Measurements from ENCODE around the gene RSPO3. TPM values are rescaled to one million over a fixed set of nuclear protein-coding genes. Genes with fewer than 3 reads are reported as not detected.

The RSPO3 gene
- polyA plus RNA-seq, 1 donor, result 4.8 TPM

- Histone ChIP-seq H3K36me3 (ENCODE audit: control insufficient read depth, insufficient read depth, low read length) (no peaks in the 10 kb centered on the region), H3K9me3 (ENCODE audit: control insufficient read depth, low read depth, low read length) (no peaks in the 10 kb centered on the region), H3K27me3 (ENCODE audit: control insufficient read depth, insufficient read depth, low read length) (peaks cover 3% of the 10 kb centered on the region), H3K27ac (ENCODE audit: low read length) (no peak overlapping the region), H3K4me1 (ENCODE audit: control insufficient read depth, insufficient read depth, low read length) (no peaks in the 10 kb centered on the region), H3K4me3 (ENCODE audit: low read length) (no peak overlapping the region)
- no peak for DNase-seq
These were observed 10.6 kb upstream of the RSPO3 start for GRCh38 chr6:127107916-127108315.

- Histone ChIP-seq H3K27me3 (ENCODE audit: control insufficient read depth, insufficient read depth, low read length) (peaks cover 10% of the 10 kb centered on the region), H3K36me3 (ENCODE audit: control insufficient read depth, insufficient read depth, low read length) (no peaks in the 10 kb centered on the region), H3K9me3 (ENCODE audit: control insufficient read depth, low read depth, low read length) (no peaks in the 10 kb centered on the region), H3K27ac (ENCODE audit: low read length) (no peak overlapping the region), H3K4me3 (ENCODE audit: low read length) (no peak overlapping the region), H3K4me1 (ENCODE audit: control insufficient read depth, insufficient read depth, low read length) (no peaks in the 10 kb centered on the region)
- no peak for DNase-seq
- 100% methylated on average over 1 of the region's 3 CpGs for WGBS (ENCODE audit: insufficient coverage, low lambda C conversion rate)
These were observed 7.8 kb upstream of the RSPO3 start for GRCh38 chr6:127110712-127111111.

- Histone ChIP-seq H3K27me3 (ENCODE audit: control insufficient read depth, insufficient read depth, low read length) (peaks cover 15% of the 10 kb centered on the region), H3K36me3 (ENCODE audit: control insufficient read depth, insufficient read depth, low read length) (no peaks in the 10 kb centered on the region), H3K4me3 (ENCODE audit: low read length) (no peak overlapping the region), H3K9me3 (ENCODE audit: control insufficient read depth, low read depth, low read length) (no peaks in the 10 kb centered on the region), H3K27ac (ENCODE audit: low read length) (no peak overlapping the region), H3K4me1 (ENCODE audit: control insufficient read depth, insufficient read depth, low read length) (no peaks in the 10 kb centered on the region)
- no CpG with 5 or more reads among the region's 4 CpGs for WGBS (ENCODE audit: insufficient coverage, low lambda C conversion rate)
- no peak for DNase-seq
These were observed 6.9 kb upstream of the RSPO3 start for GRCh38 chr6:127111526-127111925.

- Histone ChIP-seq H3K9me3 (ENCODE audit: control insufficient read depth, low read depth, low read length) (peaks cover 1% of the 10 kb centered on the region), H3K27me3 (ENCODE audit: control insufficient read depth, insufficient read depth, low read length) (peaks cover 32% of the 10 kb centered on the region), H3K36me3 (ENCODE audit: control insufficient read depth, insufficient read depth, low read length) (no peaks in the 10 kb centered on the region), H3K4me3 (ENCODE audit: low read length) (no peak overlapping the region), H3K27ac (ENCODE audit: low read length) (no peak overlapping the region), H3K4me1 (ENCODE audit: control insufficient read depth, insufficient read depth, low read length) (peaks cover 3% of the 10 kb centered on the region)
- WGBS (ENCODE audit: insufficient coverage, low lambda C conversion rate), result no CpG with 5 or more reads among the region's 1 CpG
- DNase-seq, result no peak
These were observed 4.2 kb upstream of the RSPO3 start for GRCh38 chr6:127114214-127114760.

- H3K9me3 ChIP-seq (ENCODE audit: control insufficient read depth, low read depth, low read length), result peaks cover 5% of the 10 kb centered on the region
- no CpG with 5 or more reads among the region's 2 CpGs for WGBS (ENCODE audit: insufficient coverage, low lambda C conversion rate)
- DNase-seq, result no peak
- peaks cover 41% of the 10 kb centered on the region for H3K27me3 ChIP-seq (ENCODE audit: control insufficient read depth, insufficient read depth, low read length)
- no peak overlapping the region for H3K27ac ChIP-seq (ENCODE audit: low read length)
- H3K36me3 ChIP-seq (ENCODE audit: control insufficient read depth, insufficient read depth, low read length), result no peaks in the 10 kb centered on the region
- H3K4me1 ChIP-seq (ENCODE audit: control insufficient read depth, insufficient read depth, low read length), result peaks cover 7% of the 10 kb centered on the region
- H3K4me3 ChIP-seq (ENCODE audit: low read length), result no peak overlapping the region
These were observed 3.3 kb upstream of the RSPO3 start for GRCh38 chr6:127115084-127115655.

GRCh38 chr6:127115746-127116145, 2.7 kb upstream of the RSPO3 start:
- H3K9me3 ChIP-seq (ENCODE audit: control insufficient read depth, low read depth, low read length), result peaks cover 8% of the 10 kb centered on the region
- no peak overlapping the region for H3K27ac ChIP-seq (ENCODE audit: low read length)
- no peak overlapping the region for H3K4me3 ChIP-seq (ENCODE audit: low read length)
- H3K27me3 ChIP-seq (ENCODE audit: control insufficient read depth, insufficient read depth, low read length), result peaks cover 47% of the 10 kb centered on the region
- peaks cover 7% of the 10 kb centered on the region for H3K4me1 ChIP-seq (ENCODE audit: control insufficient read depth, insufficient read depth, low read length)
- DNase-seq, result no peak
- 17% methylated on average over 1 of the region's 3 CpGs for WGBS (ENCODE audit: insufficient coverage, low lambda C conversion rate)
- H3K36me3 ChIP-seq (ENCODE audit: control insufficient read depth, insufficient read depth, low read length), result no peaks in the 10 kb centered on the region

GRCh38 chr6:127117979-127118297, 533 bp upstream of the RSPO3 start:
- DNase-seq, result no peak
- peaks cover 7% of the 10 kb centered on the region for H3K4me1 ChIP-seq (ENCODE audit: control insufficient read depth, insufficient read depth, low read length)
- no peaks in the 10 kb centered on the region for H3K36me3 ChIP-seq (ENCODE audit: control insufficient read depth, insufficient read depth, low read length)
- H3K9me3 ChIP-seq (ENCODE audit: control insufficient read depth, low read depth, low read length), result peaks cover 8% of the 10 kb centered on the region
- H3K4me3 ChIP-seq (ENCODE audit: low read length), result peak overlapping the region; percentile 39
- peaks cover 53% of the 10 kb centered on the region for H3K27me3 ChIP-seq (ENCODE audit: control insufficient read depth, insufficient read depth, low read length)
- H3K27ac ChIP-seq (ENCODE audit: low read length), result no peak overlapping the region
- WGBS (ENCODE audit: insufficient coverage, low lambda C conversion rate), result no CpG with 5 or more reads among the region's 19 CpGs

GRCh38 chr6:127119102-127120022, 891 bp downstream of the RSPO3 start:
- peak in 1 of 2 donors; percentile 20 for DNase-seq
- peaks cover 7% of the 10 kb centered on the region for H3K4me1 ChIP-seq (ENCODE audit: control insufficient read depth, insufficient read depth, low read length)
- whole genome bisulfite sequencing (ENCODE audit: insufficient coverage, low lambda C conversion rate), result no CpG with 5 or more reads among the region's 82 CpGs
- no peaks in the 10 kb centered on the region for H3K36me3 ChIP-seq (ENCODE audit: control insufficient read depth, insufficient read depth, low read length)
- H3K27ac ChIP-seq (ENCODE audit: low read length), result no peak overlapping the region
- peak overlapping the region; percentile 50 for H3K4me3 ChIP-seq (ENCODE audit: low read length)
- H3K27me3 ChIP-seq (ENCODE audit: control insufficient read depth, insufficient read depth, low read length), result peaks cover 53% of the 10 kb centered on the region
- H3K9me3 ChIP-seq (ENCODE audit: control insufficient read depth, low read depth, low read length), result peaks cover 8% of the 10 kb centered on the region

GRCh38 chr6:127120023-127120786, 1.7 kb downstream of the RSPO3 start:
- H3K9me3 ChIP-seq (ENCODE audit: control insufficient read depth, low read depth, low read length), result peaks cover 8% of the 10 kb centered on the region
- DNase-seq, result peak in 1 of 2 donors; percentile 4
- H3K27me3 ChIP-seq (ENCODE audit: control insufficient read depth, insufficient read depth, low read length), result peaks cover 51% of the 10 kb centered on the region
- peak overlapping the region; percentile 50 for H3K4me3 ChIP-seq (ENCODE audit: low read length)
- H3K27ac ChIP-seq (ENCODE audit: low read length), result no peak overlapping the region
- peaks cover 7% of the 10 kb centered on the region for H3K4me1 ChIP-seq (ENCODE audit: control insufficient read depth, insufficient read depth, low read length)
- WGBS (ENCODE audit: insufficient coverage, low lambda C conversion rate), result no CpG with 5 or more reads among the region's 37 CpGs
- no peaks in the 10 kb centered on the region for H3K36me3 ChIP-seq (ENCODE audit: control insufficient read depth, insufficient read depth, low read length)

Data from large intestine (tissue), 3 donors.